ENCODE measurements around the gene PTPRD. TPM values are rescaled to one million over a fixed set of nuclear protein-coding genes. Genes with fewer than 3 reads are reported as not detected.

PTPRD gene
- total RNA-seq, 1 experiment from 2014 or later: 32.5 TPM

DNA sequence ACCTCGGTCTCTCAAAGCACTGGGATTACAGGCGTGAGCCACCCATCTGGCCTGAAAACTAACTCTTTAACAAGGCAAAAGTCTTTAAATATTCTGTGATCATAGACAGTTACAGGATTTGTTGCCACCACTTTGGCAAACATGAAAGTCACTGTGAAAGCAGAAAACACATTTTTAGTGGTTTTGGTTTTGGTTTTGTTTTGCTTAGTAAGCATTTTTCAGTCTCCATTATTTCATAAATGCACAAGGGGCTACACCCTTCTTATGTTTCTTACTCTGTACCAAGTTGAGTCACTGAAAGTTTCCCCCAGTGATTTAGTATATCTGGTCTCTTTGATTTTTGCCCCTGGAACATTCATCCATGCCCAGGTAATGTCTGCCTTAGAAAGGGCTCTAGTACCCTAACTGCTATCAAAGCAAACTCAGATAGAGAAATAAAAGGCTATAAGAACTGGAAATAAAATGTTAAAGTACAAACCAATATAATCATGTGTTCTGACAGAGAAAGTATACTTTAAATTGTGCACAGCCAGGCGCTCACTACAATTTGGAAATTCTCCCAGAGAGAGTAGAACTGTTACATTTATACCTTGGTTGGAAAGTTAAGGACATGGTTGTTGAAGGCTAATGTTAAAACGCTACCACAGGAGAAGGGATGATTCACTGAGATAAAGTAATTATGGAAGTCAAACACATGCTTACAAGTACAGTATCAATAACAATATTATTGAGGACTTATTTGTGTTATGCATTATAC, 1790.7 kb downstream of the PTPRD start:
- no peak overlapping the region for H2BK5ac ChIP-seq (ENCODE audit: insufficient read length, low read length)
- H4K91ac ChIP-seq (ENCODE audit: insufficient read length, low read depth, low read length): no peak overlapping the region
- Mint-ChIP-seq H3K4me3 (no peak overlapping the region), H3K27me3 (ENCODE audit: low read depth) (no peaks in the 10 kb centered on the region), H3K4me1 (peaks cover 37 to 42% of the 10 kb centered on the region in 2 experiments), H3K36me3 (ENCODE audit: insufficient read depth in 1 of 3, low read depth in 3 of 3) (peaks cover 0 to 3% (median 2%) of the 10 kb centered on the region in 3 experiments; a peak in 5 of 7 replicates), H3K9me3 (no peaks in the 10 kb centered on the region), H3K27ac (peak overlapping the region in 1 of 3 experiments; percentile 65; a peak in 2 of 7 replicates)
- H3K18ac ChIP-seq (ENCODE audit: insufficient read length, low read depth, low read length): no peak overlapping the region
- H2BK20ac ChIP-seq (ENCODE audit: low read depth, low read length, poor library complexity, severe bottlenecking): no peak overlapping the region
- H3K79me1 ChIP-seq (ENCODE audit: insufficient read depth, low read depth, low read length, poor library complexity, severe bottlenecking): no peaks in the 10 kb centered on the region
- no peak overlapping the region for H4K5ac ChIP-seq (ENCODE audit: insufficient read length, low read depth, low read length)
- H2BK12ac ChIP-seq (ENCODE audit: insufficient read length, low read depth, low read length): no peak overlapping the region
- DNase-seq: no peak
- no peak overlapping the region for H3K14ac ChIP-seq (ENCODE audit: insufficient read depth, low read length)
- no peak overlapping the region for H3K23ac ChIP-seq (ENCODE audit: insufficient read length, low read depth, low read length)
- no peak overlapping the region for H3K56ac ChIP-seq (ENCODE audit: insufficient read length, low read depth, low read length)
- TF ChIP-seq, protein P1, sequence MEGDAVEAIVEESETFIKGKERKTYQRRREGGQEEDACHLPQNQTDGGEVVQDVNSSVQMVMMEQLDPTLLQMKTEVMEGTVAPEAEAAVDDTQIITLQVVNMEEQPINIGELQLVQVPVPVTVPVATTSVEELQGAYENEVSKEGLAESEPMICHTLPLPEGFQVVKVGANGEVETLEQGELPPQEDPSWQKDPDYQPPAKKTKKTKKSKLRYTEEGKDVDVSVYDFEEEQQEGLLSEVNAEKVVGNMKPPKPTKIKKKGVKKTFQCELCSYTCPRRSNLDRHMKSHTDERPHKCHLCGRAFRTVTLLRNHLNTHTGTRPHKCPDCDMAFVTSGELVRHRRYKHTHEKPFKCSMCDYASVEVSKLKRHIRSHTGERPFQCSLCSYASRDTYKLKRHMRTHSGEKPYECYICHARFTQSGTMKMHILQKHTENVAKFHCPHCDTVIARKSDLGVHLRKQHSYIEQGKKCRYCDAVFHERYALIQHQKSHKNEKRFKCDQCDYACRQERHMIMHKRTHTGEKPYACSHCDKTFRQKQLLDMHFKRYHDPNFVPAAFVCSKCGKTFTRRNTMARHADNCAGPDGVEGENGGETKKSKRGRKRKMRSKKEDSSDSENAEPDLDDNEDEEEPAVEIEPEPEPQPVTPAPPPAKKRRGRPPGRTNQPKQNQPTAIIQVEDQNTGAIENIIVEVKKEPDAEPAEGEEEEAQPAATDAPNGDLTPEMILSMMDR (conservative IDR thresholded peaks at IDR 0.05): no peak
- no peak overlapping the region for H3K4ac ChIP-seq (ENCODE audit: low read depth, low read length)
- no peaks in the 10 kb centered on the region for H4K20me1 ChIP-seq (ENCODE audit: control insufficient read depth, insufficient read depth, insufficient read length)
- no peaks in the 10 kb centered on the region for H3K9me3 ChIP-seq (ENCODE audit: control insufficient read depth, low read depth, low read length)
- no peaks in the 10 kb centered on the region for H3K23me2 ChIP-seq (ENCODE audit: insufficient read length, low read depth, low read length, poor library complexity, severe bottlenecking)
- H3K27me3 ChIP-seq (ENCODE audit: insufficient read depth, low read length): no peaks in the 10 kb centered on the region
- H2BK120ac ChIP-seq (ENCODE audit: low read depth, low read length, poor library complexity, severe bottlenecking): no peak overlapping the region
- no peak overlapping the region for H3K27ac ChIP-seq (ENCODE audit: insufficient read length, low read depth, low read length)
- H2BK15ac ChIP-seq (ENCODE audit: low read depth, low read length): no peak overlapping the region
- peaks cover 9% of the 10 kb centered on the region for H3K4me1 ChIP-seq (ENCODE audit: insufficient read depth, low read length)
- WGBS (ENCODE audit: extremely low coverage, insufficient read length, low lambda C conversion rate): no CpG with 5 or more reads among the region's 4 CpGs
- no peak overlapping the region for H3T11ph ChIP-seq (ENCODE audit: low read length)
- no peaks in the 10 kb centered on the region for H3K79me2 ChIP-seq (ENCODE audit: insufficient read depth, low read length)
- no peak overlapping the region for H3K9ac ChIP-seq (ENCODE audit: extremely low read depth, insufficient read length, low read length)
- H3K4me2 ChIP-seq (ENCODE audit: insufficient read depth, insufficient read length, low read length): no peak overlapping the region
- H4K8ac ChIP-seq (replicated peaks; ENCODE audit: insufficient read length, low read depth, low read length): no peak overlapping the region
- H2AK5ac ChIP-seq (ENCODE audit: insufficient read length, low read length): no peak overlapping the region
- no peak overlapping the region for H2AFZ ChIP-seq (ENCODE audit: low read length)

All from H9 (cell line).